ENCODE data around the gene ZNF234.
"Not testable (repeated sequence)": the region's sequence is repeated elsewhere in the genome, so short reads cannot be mapped to it uniquely, and the experiment has no call there.

Gene ZNF234

GRCh38 chr19:44190020-44190419 lies 48.7 kb downstream of the ZNF234 start:
- DNase-seq: no peak

DNA sequence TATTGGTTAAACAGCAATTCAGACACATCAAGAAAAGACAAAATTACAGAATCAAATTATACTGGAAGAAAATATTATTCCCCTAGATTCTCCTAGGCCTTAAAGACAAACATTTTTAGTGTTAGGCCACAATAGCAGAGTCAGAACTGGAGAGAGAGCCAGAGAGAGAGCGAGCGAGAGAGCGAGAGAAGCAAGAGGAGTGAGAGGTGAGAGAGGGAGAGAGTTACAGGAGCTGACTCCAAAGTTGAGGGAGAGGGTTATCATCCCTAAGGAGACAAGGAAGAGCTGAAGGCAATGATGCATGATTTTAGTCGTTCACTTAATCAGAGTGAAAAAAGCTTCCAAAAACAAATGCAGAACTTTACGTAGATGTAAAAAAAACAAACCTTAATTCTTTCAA lies 50.8 kb downstream of the ZNF234 start:
- no peak for DNase-seq

DNA sequence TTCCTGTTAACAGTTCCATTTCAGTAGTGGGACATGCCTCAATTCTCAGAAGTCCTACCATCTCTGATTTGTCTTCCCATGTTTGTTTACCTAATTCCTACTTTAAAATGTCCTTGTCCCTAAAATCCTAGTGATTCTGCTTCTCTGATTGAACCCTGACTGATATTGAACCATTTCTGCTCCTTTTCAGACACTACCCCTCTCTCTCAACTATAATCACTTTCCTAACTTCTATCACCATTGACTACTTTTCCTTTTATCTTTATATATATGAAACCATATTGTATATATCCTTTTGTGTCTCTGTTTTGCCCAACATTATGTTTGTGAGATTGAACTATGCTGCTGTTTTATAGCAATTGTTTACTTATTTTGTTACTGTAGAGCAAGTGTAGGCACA lies 55.4 kb downstream of the ZNF234 start:
- DNase-seq: no peak

- DNase-seq: no peak
Measured at GRCh38 chr19:44202470-44202869, 61.1 kb downstream of the ZNF234 start.

DNA sequence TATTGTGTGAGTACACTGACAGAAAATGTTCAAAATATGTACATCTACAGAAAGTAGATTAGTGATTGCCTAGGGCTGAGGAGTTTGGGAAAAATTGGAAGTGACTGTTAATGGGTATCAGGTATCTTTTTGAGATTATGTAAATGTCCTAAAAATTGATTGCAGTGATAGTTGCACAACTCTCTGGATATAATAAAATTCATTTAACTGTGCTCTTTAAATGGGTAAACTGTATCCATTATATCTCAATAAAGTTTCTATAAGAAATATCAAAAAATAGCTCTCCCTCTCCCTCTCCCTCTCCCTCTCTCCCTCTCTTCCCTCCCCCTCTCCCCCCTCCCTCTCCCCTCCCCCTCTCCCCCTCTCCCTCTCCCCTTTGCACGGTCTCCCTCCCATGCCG lies 61.6 kb downstream of the ZNF234 start:
- no peak for DNase-seq

DNA sequence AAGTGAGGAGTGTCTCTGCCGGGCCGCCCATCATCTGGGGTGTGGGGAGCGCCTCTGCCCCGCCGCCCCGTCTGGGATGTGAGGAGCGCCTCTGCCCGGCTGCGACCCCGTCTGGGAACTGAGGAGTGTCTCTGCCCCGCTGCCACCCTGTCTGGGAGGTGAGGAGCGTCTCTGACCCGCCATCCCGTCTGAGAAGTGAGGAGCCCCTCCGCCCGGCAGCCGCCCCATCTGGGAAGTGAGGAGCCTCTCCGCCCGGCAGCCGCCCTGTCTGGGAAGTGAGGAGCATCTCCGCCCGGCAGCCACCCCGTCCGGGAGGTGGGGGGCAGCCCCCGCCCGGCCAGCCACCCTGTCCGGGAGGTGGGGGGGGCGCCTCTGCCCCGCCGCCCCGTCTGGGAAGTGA lies 62.5 kb downstream of the ZNF234 start:
- DNase-seq: not testable (repeated sequence)

DNA sequence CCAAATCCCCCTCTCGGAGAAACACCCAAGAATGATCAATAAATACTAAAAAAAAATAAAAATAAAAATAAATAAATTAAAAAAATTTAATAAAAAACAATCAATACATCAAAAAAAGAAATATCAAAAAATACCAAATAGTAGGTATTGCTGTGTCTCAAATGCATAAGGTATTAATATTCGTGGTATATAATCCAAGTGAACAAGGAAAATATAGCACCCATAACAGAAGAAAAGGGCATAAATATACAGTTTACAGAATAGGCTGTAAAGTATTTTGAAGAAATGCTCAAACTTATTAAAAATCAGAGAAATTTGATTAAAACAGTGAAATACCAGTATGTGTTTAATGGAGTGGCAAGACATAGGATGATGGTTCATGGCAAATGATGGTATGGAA lies 63.4 kb downstream of the ZNF234 start:
- no peak for DNase-seq

- DNase-seq: peak; percentile 61 to 66
Measured at GRCh38 chr19:44207126-44207803, 65.9 kb downstream of the ZNF234 start.
